Thymus (tissue), 14 donors: ENCODE results near the gene EPB42. TPM values are rescaled to one million over a fixed set of nuclear protein-coding genes. Genes with fewer than 3 reads are reported as not detected.

ENCODE experiments used
- DNase-seq, 9 donors: peaks; one replicate each; pipeline ENCODE4 v3.0.0-alpha.2; 2013; ENCODE audit warnings: low spot score in 9 of 9, low read depth in 6 of 9, missing footprints in 1 of 9
- H3K27ac ChIP-seq, 2 donors: one replicate each; pipeline ENCODE4 v1.5.1; 2013; ENCODE audit warnings: control low read depth in 1 of 2, low read depth in 1 of 2, low read length in 1 of 2, mild to moderate bottlenecking in 1 of 2, moderate library complexity in 1 of 2
- H3K27me3 ChIP-seq, 2 donors: one replicate each; pipeline ENCODE4 v1.5.1; 2013; ENCODE audit warnings: low read length in 1 of 2; ENCODE audit not compliant: control insufficient read depth in 2 of 2, insufficient read depth in 1 of 2
- H3K36me3 ChIP-seq, 2 donors: one replicate each; pipeline ENCODE4 v1.5.1; 2013; ENCODE audit warnings: low read length in 1 of 2, mild to moderate bottlenecking in 1 of 2, moderate library complexity in 1 of 2; ENCODE audit not compliant: control insufficient read depth in 2 of 2, insufficient read depth in 2 of 2
- H3K4me1 ChIP-seq, 2 donors: one replicate each; pipeline ENCODE4 v1.5.1; 2013; ENCODE audit warnings: low read length in 2 of 2; ENCODE audit not compliant: control insufficient read depth in 2 of 2, insufficient read depth in 2 of 2
- H3K4me3 ChIP-seq, 2 donors: one replicate each; pipeline ENCODE4 v1.5.1; 2013; ENCODE audit warnings: low read length in 2 of 2, control low read depth in 1 of 2, mild to moderate bottlenecking in 1 of 2
- H3K9me3 ChIP-seq, 2 donors: one replicate each; pipeline ENCODE4 v1.5.1; 2013; ENCODE audit warnings: low read length in 1 of 2, mild to moderate bottlenecking in 1 of 2; ENCODE audit not compliant: control insufficient read depth in 2 of 2, insufficient read depth in 1 of 2
- WGBS: extraction: QIAGEN DNeasy Blood & Tissue Kit; methylation state at CpG from one replicate; pipeline ENCODE4 v1.1.7; 2013; 5-methylcytosine and 5-hydroxymethylcytosine counted together
- long read RNA-seq, 10 donors: transcript quantifications; one replicate each; lab custom pipeline, GENCODE V29; 2026
- polyA plus RNA-seq: library from polyadenylated mRNA; stranded (reverse); fragments of 200-250 nt; gene quantifications from one replicate; pipeline ENCODE4 v1.2.3, GENCODE V29; 2013
- total RNA-seq: library from RNA; stranded (reverse); fragments of 120-200 nt; gene quantifications from one replicate; pipeline ENCODE4 v1.2.4, GENCODE V29; 2013
- donor health status: healthy.

EPB42 gene
- total RNA-seq (2.8 TPM), polyA plus RNA-seq (0.21 TPM)
- long read RNA-seq, donor 1: 0 reads
- long read RNA-seq, donor 2: 0 reads
- long read RNA-seq, donor 3, partial matches to known transcripts: 0 of 1 reads
- long read RNA-seq, donor 3, other reads (novel, unspliced or antisense): 0 of 1 reads
- long read RNA-seq, donor 4: 0 reads
- long read RNA-seq, donor 5, partial matches to known transcripts: 0 of 1 reads
- long read RNA-seq, donor 5, other reads (novel, unspliced or antisense): 0 of 1 reads
- long read RNA-seq, donor 6: 0 reads
- long read RNA-seq, donor 7: 0 reads
- long read RNA-seq, donor 8, partial matches to known transcripts: 0 of 1 reads
- long read RNA-seq, donor 8, other reads (novel, unspliced or antisense): 0 of 1 reads
- long read RNA-seq, donor 9, partial matches to known transcripts: 0 of 1 reads
- long read RNA-seq, donor 9, other reads (novel, unspliced or antisense): 0 of 1 reads
- long read RNA-seq, donor 10: 0 reads

DNA sequence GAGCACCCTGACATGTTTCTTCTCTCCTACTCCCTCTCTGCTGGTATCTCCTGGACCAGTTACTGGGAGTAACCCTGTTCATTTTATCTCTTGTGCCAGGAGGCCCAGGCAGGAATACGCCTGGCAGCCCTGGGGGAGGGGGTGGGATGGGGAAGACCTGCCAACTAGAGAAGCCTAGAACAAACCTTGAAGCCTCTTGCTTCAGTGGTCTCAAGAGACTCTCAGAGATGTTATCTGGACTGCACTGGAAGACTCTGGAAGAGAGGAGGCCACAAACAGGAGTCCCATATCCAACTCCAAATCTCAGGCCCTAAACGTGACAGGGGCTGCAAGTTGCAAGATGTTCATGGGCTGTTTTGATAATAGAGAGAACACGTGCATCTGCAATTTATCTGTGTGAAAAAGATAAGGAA is at the start of gene EPB42:
Gene EPB42 (minus strand): TSS at position 28 of the 413 bp plus-strand sequence. CDS start 193 bp downstream, outside the sequence.
- WGBS: 83% methylated on average over 3 of the region's 3 CpGs
- Histone ChIP-seq H3K9me3 (no peaks in the 10 kb centered on the region), H3K4me1 (no peaks in the 10 kb centered on the region), H3K27ac (no peak within 1 kb of the TSS), H3K27me3 (no peaks in the 10 kb centered on the region), H3K4me3 (no peak within 1 kb of the TSS), H3K36me3 (no peaks in the 10 kb centered on the region)
- DNase-seq: no peak

DNA sequence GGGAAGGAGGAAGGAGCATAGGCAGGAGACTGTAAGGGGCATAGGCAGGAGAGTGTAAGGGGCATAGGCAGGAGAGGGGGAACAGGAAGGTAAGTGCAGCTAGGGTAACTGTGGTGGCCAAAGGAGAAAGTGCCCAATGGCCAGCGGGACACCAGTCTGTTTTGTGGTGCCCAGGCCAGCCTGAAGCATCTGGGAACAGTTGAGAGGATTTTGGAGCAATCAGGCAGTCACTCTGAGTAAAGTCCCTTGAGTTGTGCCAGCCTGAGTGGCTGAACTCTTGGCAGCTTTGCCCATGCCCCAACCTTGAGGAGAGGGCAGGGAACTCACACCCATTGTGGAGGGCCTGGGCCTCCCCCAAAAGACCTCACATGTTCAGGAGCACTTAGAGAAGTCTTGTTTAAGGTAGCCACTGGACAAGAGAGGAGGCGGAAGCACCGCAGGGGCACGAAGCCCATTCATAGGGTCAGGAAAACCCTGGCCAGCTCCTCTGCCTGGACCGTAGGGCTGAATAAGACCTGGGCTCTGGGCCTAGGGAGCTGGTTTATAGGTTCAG is 49.4 kb upstream of the EPB42 start:
- Histone ChIP-seq H3K4me1 (peaks cover 0 to 6% of the 10 kb centered on the region in 2 donors), H3K27me3 (no peaks in the 10 kb centered on the region), H3K36me3 (no peaks in the 10 kb centered on the region), H3K4me3 (no peak overlapping the region), H3K9me3 (no peaks in the 10 kb centered on the region), H3K27ac (no peak overlapping the region)
- DNase-seq: no peak
- WGBS: 85% methylated on average over 5 of the region's 5 CpGs

- 65% methylated on average over 11 of the region's 11 CpGs for WGBS
- no peak overlapping the region for H3K27ac ChIP-seq
- no peaks in the 10 kb centered on the region for H3K36me3 ChIP-seq
- H3K4me3 ChIP-seq: no peak overlapping the region
- no peaks in the 10 kb centered on the region for H3K9me3 ChIP-seq
- H3K4me1 ChIP-seq: peaks cover 0 to 6% of the 10 kb centered on the region in 2 donors
- no peaks in the 10 kb centered on the region for H3K27me3 ChIP-seq
- DNase-seq: no peak
These were observed 47.6 kb upstream of the EPB42 start for GRCh38 chr15:43268111-43269105.

GRCh38 chr15:43267439-43267838 is 46.6 kb upstream of the EPB42 start:
- DNase-seq: no peak
- Histone ChIP-seq H3K4me1 (peaks cover 0 to 4% of the 10 kb centered on the region in 2 donors), H3K4me3 (no peak overlapping the region), H3K27me3 (no peaks in the 10 kb centered on the region), H3K27ac (no peak overlapping the region), H3K36me3 (no peaks in the 10 kb centered on the region), H3K9me3 (no peaks in the 10 kb centered on the region)
- WGBS: over 99% methylated on average over 2 of the region's 2 CpGs

DNA sequence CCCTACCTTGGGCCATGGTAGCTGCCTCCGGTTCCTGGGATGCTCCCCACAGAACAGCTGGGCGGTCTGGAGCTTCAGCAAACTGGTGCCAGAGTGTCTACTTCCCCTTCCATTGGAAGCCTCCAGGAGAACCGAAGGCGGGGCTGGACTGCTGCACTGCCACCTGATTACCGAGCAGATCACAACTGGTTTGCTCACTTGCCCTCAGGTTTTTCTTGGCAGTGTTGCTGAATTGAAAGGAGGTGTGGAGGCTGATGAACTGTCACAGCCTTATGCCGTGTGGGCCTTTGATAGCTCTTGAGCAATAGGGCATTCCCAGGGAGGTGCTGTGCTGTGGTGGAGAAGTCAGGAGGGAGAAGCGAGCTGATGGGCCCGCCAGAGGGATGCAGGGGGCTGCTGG is 46.0 kb upstream of the EPB42 start, which contains the start of gene TGM5:
Gene TGM5 (minus strand): TSS at position 95 of the 400 bp plus-strand sequence. CDS start 79 bp downstream, at position 16.
- Histone ChIP-seq H3K27ac (peak within 1 kb of the TSS in 1 of 2 donors; percentile 36), H3K4me1 (peaks cover 0 to 4% of the 10 kb centered on the region in 2 donors), H3K9me3 (no peaks in the 10 kb centered on the region), H3K27me3 (no peaks in the 10 kb centered on the region), H3K36me3 (no peaks in the 10 kb centered on the region), H3K4me3 (no peak within 1 kb of the TSS)
- 91% methylated on average over 8 of the region's 8 CpGs for WGBS
- DNase-seq: no peak

- H3K27me3 ChIP-seq: no peaks in the 10 kb centered on the region
- DNase-seq: no peak
These were observed 45.6 kb upstream of the EPB42 start for GRCh38 chr15:43266386-43266785.

DNA sequence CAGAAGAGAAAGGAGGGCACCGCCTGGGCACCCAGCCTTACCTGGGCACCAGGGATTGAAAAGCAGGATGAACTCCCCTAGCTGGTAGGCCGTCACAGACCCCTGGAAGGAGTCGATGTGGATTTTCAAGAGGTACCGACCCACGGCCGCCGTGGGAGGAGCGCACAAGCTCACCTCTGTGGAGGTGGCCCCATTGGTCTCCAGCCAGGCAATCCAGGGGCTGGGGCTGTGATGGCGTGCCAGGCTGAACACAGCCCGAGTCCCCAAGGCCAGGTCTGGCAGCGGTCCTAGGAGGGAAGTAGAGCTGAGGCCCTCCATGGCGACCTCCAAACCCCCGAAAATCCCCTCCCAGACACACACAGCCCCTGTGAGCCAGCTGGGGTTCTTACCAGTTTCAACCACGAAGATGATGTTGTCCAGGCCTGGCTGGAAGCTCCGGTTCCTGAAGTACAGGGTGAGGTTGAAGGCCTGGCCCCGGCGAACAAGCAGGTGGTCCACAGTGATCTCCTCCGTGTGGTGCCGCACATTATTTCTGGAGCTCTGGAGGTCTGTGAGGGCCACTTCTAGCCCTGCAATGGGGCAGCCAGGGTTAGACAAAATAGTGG is 39.3 kb upstream of the EPB42 start:
- H3K36me3 ChIP-seq: no peaks in the 10 kb centered on the region
- DNase-seq: no peak
- H3K27ac ChIP-seq: no peak overlapping the region
- H3K9me3 ChIP-seq: no peaks in the 10 kb centered on the region
- 93% methylated on average over 19 of the region's 19 CpGs for WGBS
- H3K4me1 ChIP-seq: no peaks in the 10 kb centered on the region
- no peak overlapping the region for H3K4me3 ChIP-seq
- no peaks in the 10 kb centered on the region for H3K27me3 ChIP-seq

More at GRCh38 chr15:43266386-43266785, 45.6 kb upstream of the EPB42 start:
- peaks cover 0 to 4% of the 10 kb centered on the region in 2 donors for H3K4me1 ChIP-seq
- H3K9me3 ChIP-seq: no peaks in the 10 kb centered on the region
- no peaks in the 10 kb centered on the region for H3K36me3 ChIP-seq
- H3K27ac ChIP-seq: no peak overlapping the region
- no peak overlapping the region for H3K4me3 ChIP-seq
- WGBS: 99% methylated on average over 2 of the region's 2 CpGs

- Histone ChIP-seq H3K27ac (no peak overlapping the region), H3K36me3 (no peaks in the 10 kb centered on the region), H3K4me1 (peaks cover 0 to 2% of the 10 kb centered on the region in 2 donors), H3K4me3 (no peak overlapping the region), H3K9me3 (no peaks in the 10 kb centered on the region), H3K27me3 (no peaks in the 10 kb centered on the region)
- no peak for DNase-seq
- 83% methylated on average over 8 of the region's 8 CpGs for WGBS
These were observed 38.0 kb upstream of the EPB42 start for GRCh38 chr15:43258781-43259180.
